Neural cell (in vitro differentiated cells): Measurements from ENCODE around the gene UGGT1. TPM values are rescaled to one million over a fixed set of nuclear protein-coding genes. Genes with fewer than 3 reads are reported as not detected.

Experiments used
- H2AFZ ChIP-seq: fragments of 200-600, 300-800 bp; sonication (generic), shearing (Covaris generic); 2 replicates; pipeline ENCODE4 v1.6.0; 2014; ENCODE audit warnings: low read depth, mild to moderate bottlenecking, antibody characterized with exemption, low read length, moderate library complexity
- H3F3A ChIP-seq: fragments of 200-600 bp; shearing (Covaris generic); 2 replicates; pipeline ENCODE4 v1.6.1; 2016; ENCODE audit warnings: mild to moderate bottlenecking, moderate library complexity, mixed read lengths, antibody characterized with exemption, low read length; ENCODE audit not compliant: insufficient read depth, poor library complexity, severe bottlenecking
- H3K27ac ChIP-seq: fragments of 200-600, 300-800 bp; sonication (generic), shearing (Covaris generic); 2 replicates; pipeline ENCODE4 v1.5.1; 2014; ENCODE audit warnings: mild to moderate bottlenecking, low read length, moderate library complexity
- H3K27me3 ChIP-seq: fragments of 300-800, 200-600 bp; sonication (generic), shearing (Covaris generic); 2 replicates; pipeline ENCODE4 v1.6.0; 2014; ENCODE audit warnings: mild to moderate bottlenecking, low read depth, low read length, moderate library complexity; ENCODE audit not compliant: insufficient read depth
- H3K36me3 ChIP-seq: fragments of 300-800, 200-600 bp; sonication (generic), shearing (Covaris generic); 2 replicates; pipeline ENCODE4 v1.5.1; 2014; ENCODE audit warnings: mild to moderate bottlenecking, antibody characterized with exemption, low read length, moderate library complexity; ENCODE audit not compliant: insufficient read depth
- H3K4me2 ChIP-seq: fragments of 300-800, 200-600 bp; sonication (generic), shearing (Covaris generic); 2 replicates; pipeline ENCODE4 v1.6.0; 2014; ENCODE audit warnings: mild to moderate bottlenecking, low read length
- H3K4me3 ChIP-seq: fragments of 300-800, 200-600 bp; sonication (generic), shearing (Covaris generic); 2 replicates; pipeline ENCODE4 v1.5.1; 2014; ENCODE audit warnings: mild to moderate bottlenecking, low read length, moderate library complexity
- H3K79me2 ChIP-seq: fragments of 200-600 bp; shearing (Covaris generic); replicated peaks from 2 replicates; pipeline ENCODE4 v1.6.0; 2014; ENCODE audit warnings: mild to moderate bottlenecking, low read length, moderate library complexity; ENCODE audit not compliant: insufficient read depth
- H3K9ac ChIP-seq: fragments of 300-800, 200-600 bp; sonication (generic), shearing (Covaris generic); 2 replicates; pipeline ENCODE4 v1.6.1; 2016; ENCODE audit warnings: mild to moderate bottlenecking, low read length, mixed read lengths
- H3K9me2 ChIP-seq: fragments of 200-600 bp; shearing (Covaris generic); 2 replicates; pipeline ENCODE4 v1.6.1; 2016; ENCODE audit warnings: mild to moderate bottlenecking, low read length, mixed read lengths; ENCODE audit not compliant: insufficient read depth
- H3K9me3 ChIP-seq: fragments of 200-600, 300-800 bp; sonication (generic), shearing (Covaris generic); 2 replicates; pipeline ENCODE4 v1.6.1; 2016; ENCODE audit warnings: mild to moderate bottlenecking, mixed run types, low read length, moderate library complexity, mixed read lengths
- H4K20me1 ChIP-seq: fragments of 200-600 bp; shearing (Covaris generic); 2 replicates; pipeline ENCODE4 v1.6.1; 2016; ENCODE audit warnings: mild to moderate bottlenecking, mixed run types; ENCODE audit not compliant: insufficient read depth
- CTCF ChIP-seq: fragments of 450-650 bp; IDR thresholded peaks from 2 replicates; pipeline ENCODE4 v1.5.1; 2014; ENCODE audit warnings: antibody characterized with exemption, mild to moderate bottlenecking, moderate library complexity; ENCODE audit not compliant: poor library complexity, severe bottlenecking
- EP300 ChIP-seq: fragments of 450-650 bp; conservative IDR thresholded peaks from 2 replicates; pipeline ENCODE4 v1.6.1; 2014; ENCODE audit warnings: antibody characterized with exemption, mild to moderate bottlenecking, moderate library complexity; ENCODE audit not compliant: poor library complexity, severe bottlenecking
- EZH2 ChIP-seq: fragments of 200-600, 300-800 bp; shearing (Covaris generic), sonication (generic); IDR thresholded peaks from 2 replicates; pipeline ENCODE4 v1.6.1; 2014; ENCODE audit warnings: antibody characterized with exemption, low read length, borderline replicate concordance, mild to moderate bottlenecking; ENCODE audit not compliant: insufficient read depth, poor library complexity, severe bottlenecking
- MXI1 ChIP-seq: fragments of 450-650 bp; conservative IDR thresholded peaks from 2 replicates; pipeline ENCODE4 v1.6.1; 2014; ENCODE audit warnings: antibody characterized with exemption, mild to moderate bottlenecking; ENCODE audit not compliant: poor library complexity, severe bottlenecking
- POLR2AphosphoS5 ChIP-seq: IDR thresholded peaks from 2 replicates; pipeline ENCODE4 v1.6.1; 2012
- RAD21 ChIP-seq: fragments of 450-650 bp; conservative IDR thresholded peaks from 2 replicates; pipeline ENCODE4 v1.6.1; 2014; ENCODE audit warnings: antibody characterized with exemption, mild to moderate bottlenecking, moderate library complexity
- REST ChIP-seq: IDR thresholded peaks from 2 replicates; pipeline ENCODE4 v1.6.1; 2012; ENCODE audit warnings: borderline replicate concordance
- SMC3 ChIP-seq: fragments of 450-650 bp; conservative IDR thresholded peaks from 2 replicates; pipeline ENCODE4 v1.6.1; 2014; ENCODE audit warnings: antibody characterized with exemption, mild to moderate bottlenecking, moderate library complexity; ENCODE audit not compliant: poor library complexity
- TAF1 ChIP-seq: IDR thresholded peaks from 2 replicates; pipeline ENCODE4 v1.6.1; 2012; ENCODE audit warnings: low read depth
- polyA plus RNA-seq: library from polyadenylated mRNA; depleted of rRNA; stranded (reverse); fragments of >200 nt; gene quantifications from 2 replicates; pipeline ENCODE4 v1.2.3, GENCODE V29; 2014

Gene UGGT1
- polyA plus RNA-seq, 1 donor from 2014 or later = 26.3 TPM

GRCh38 chr2:128227862-128228261 lies 136.9 kb downstream of the UGGT1 start:
- H3K27me3 ChIP-seq = no peaks in the 10 kb centered on the region
- no peaks in the 10 kb centered on the region for H4K20me1 ChIP-seq
- no peak overlapping the region for H3K4me3 ChIP-seq
- no peak overlapping the region for H3K4me2 ChIP-seq
- H3K36me3 ChIP-seq = no peaks in the 10 kb centered on the region
- H2AFZ ChIP-seq = no peak overlapping the region
- H3K27ac ChIP-seq = no peak overlapping the region
- no peaks in the 10 kb centered on the region for H3K9me2 ChIP-seq
- TF ChIP-seq SMC3 = no peak
- no peak for TF ChIP-seq TAF1
- TF ChIP-seq POLR2AphosphoS5 = no peak
- no peak for TF ChIP-seq CTCF
- TF ChIP-seq REST = no peak
- TF ChIP-seq EZH2 = no peak
- TF ChIP-seq RAD21 = no peak
- TF ChIP-seq MXI1 = no peak
- TF ChIP-seq EP300 = no peak
- no peak overlapping the region for H3K9ac ChIP-seq
- H3F3A ChIP-seq = no peaks in the 10 kb centered on the region
- H3K9me3 ChIP-seq = no peaks in the 10 kb centered on the region
- no peaks in the 10 kb centered on the region for H3K79me2 ChIP-seq

GRCh38 chr2:128228894-128229293 lies 137.9 kb downstream of the UGGT1 start:
- Histone ChIP-seq H3F3A (no peaks in the 10 kb centered on the region), H3K27ac (no peak overlapping the region), H3K9me2 (no peaks in the 10 kb centered on the region), H3K79me2 (no peaks in the 10 kb centered on the region), H3K9ac (no peak overlapping the region), H2AFZ (no peak overlapping the region), H4K20me1 (no peaks in the 10 kb centered on the region), H3K27me3 (no peaks in the 10 kb centered on the region), H3K36me3 (no peaks in the 10 kb centered on the region), H3K4me2 (no peak overlapping the region), H3K4me3 (no peak overlapping the region), H3K9me3 (no peaks in the 10 kb centered on the region)
- TF ChIP-seq EZH2 = no peak
- TF ChIP-seq CTCF = no peak
- TF ChIP-seq SMC3 = no peak
- no peak for TF ChIP-seq REST
- TF ChIP-seq RAD21 = no peak
- no peak for TF ChIP-seq TAF1
- TF ChIP-seq MXI1 = no peak
- TF ChIP-seq EP300 = no peak
- no peak for TF ChIP-seq POLR2AphosphoS5
